DMS79 treated with DMSO at 0.1 percent for 48 hours (cell line): ENCODE measurements around the gene ADSS2.
"Not testable (repeated sequence)": the region's sequence is repeated elsewhere in the genome, so short reads cannot be mapped to it uniquely, and the experiment has no call there.

Experiments
- DNase-seq: peaks from one replicate; lab custom pipeline; 2025; lab: John Stamatoyannopoulos, UW

Gene ADSS2

GRCh38 chr1:244365262-244365661 is 86.4 kb downstream of the ADSS2 start:
- DNase-seq: not testable (repeated sequence)

GRCh38 chr1:244362476-244362875 is 89.2 kb downstream of the ADSS2 start:
- no peak for DNase-seq

GRCh38 chr1:244361764-244362473 is 89.8 kb downstream of the ADSS2 start:
- DNase-seq: no peak
